Gastrocnemius medialis (tissue), 4 donors: ENCODE measurements around the gene CXXC5.

Experiments used
- CTCF ChIP-seq, 5 experiments: fragments of 450-650 bp in 3 of 5; fragments of 200-600 bp in 2 of 5; sonication (generic) in 2 of 5; IDR thresholded peaks in 4 of 5; conservative IDR thresholded peaks in 1 of 5; 1 replicate in 4 of 5; 2 replicates in 1 of 5; pipeline ENCODE4 v1.5.1; 2016 to 2019; ENCODE audit warnings: antibody characterized with exemption in 5 of 5, mild to moderate bottlenecking in 3 of 5, moderate library complexity in 3 of 5
- POLR2A ChIP-seq, 2 donors: fragments of 450-650 bp; IDR thresholded peaks; one replicate each; pipeline ENCODE4 v1.6.1; 2017; ENCODE audit warnings: antibody characterized with exemption in 2 of 2, mild to moderate bottlenecking in 2 of 2, moderate library complexity in 2 of 2

GRCh38 chr5:139712412-139712811 lies 64.3 kb downstream of the CXXC5 start:
- no peak for TF ChIP-seq CTCF (IDR thresholded peaks at IDR 0.05 in 4 of 5, conservative IDR thresholded peaks at IDR 0.05 in 1 of 5)
- no peak for TF ChIP-seq POLR2A (IDR thresholded peaks at IDR 0.05)
